Glutamatergic neuron (in vitro differentiated cells): ENCODE data around the gene PRKAA1. TPM values are rescaled to one million over a fixed set of nuclear protein-coding genes. Genes with fewer than 3 reads are reported as not detected.
"Not testable (repeated sequence)": the region's sequence is repeated elsewhere in the genome, so short reads cannot be mapped to it uniquely, and the experiment has no call there.

Source experiments
- DNase-seq: peaks from one replicate; pipeline ENCODE4 v3.0.0; 2022
- H3K27ac Mint-ChIP-seq: one replicate; pipeline ENCODE4 v1.8.0; 2020; ENCODE audit warnings: mild to moderate bottlenecking, mixed read lengths, inconsistent platforms; ENCODE audit not compliant: unreplicated experiment
- H3K27me3 Mint-ChIP-seq: one replicate; pipeline ENCODE4 v1.8.0; 2020; ENCODE audit warnings: mild to moderate bottlenecking, moderate library complexity, mixed read lengths, inconsistent platforms; ENCODE audit not compliant: unreplicated experiment
- H3K36me3 Mint-ChIP-seq: one replicate; pipeline ENCODE4 v1.8.0; 2020; ENCODE audit warnings: mild to moderate bottlenecking, mixed read lengths, inconsistent platforms; ENCODE audit not compliant: unreplicated experiment
- H3K4me1 Mint-ChIP-seq: one replicate; pipeline ENCODE4 v1.8.0; 2020; ENCODE audit warnings: mild to moderate bottlenecking, low read depth, mixed read lengths, inconsistent platforms; ENCODE audit not compliant: unreplicated experiment
- H3K4me3 Mint-ChIP-seq: one replicate; pipeline ENCODE4 v1.8.0; 2020; ENCODE audit warnings: mild to moderate bottlenecking, mixed read lengths, inconsistent platforms; ENCODE audit not compliant: unreplicated experiment
- H3K9me3 Mint-ChIP-seq: one replicate; pipeline ENCODE4 v1.8.0; 2020; ENCODE audit warnings: mild to moderate bottlenecking, moderate library complexity, mixed read lengths, inconsistent platforms; ENCODE audit not compliant: unreplicated experiment
- total RNA-seq: library from RNA; stranded (reverse); fragmentation: NEBNext Ultra II Directional; extraction: Animal tissue kit (Norgen Biotek cat#: 25700); gene quantifications from one replicate; pipeline ENCODE4 v1.2.1, GENCODE V29; 2021; ENCODE audit not compliant: unreplicated experiment
- TF ChIP-seq, protein P1 (sequence below): fragments of 200-600 bp; sonication (generic); IDR thresholded peaks from one replicate; pipeline ENCODE4 v1.5.0; 2021; ENCODE audit not compliant: partially characterized antibody, unreplicated experiment

Gene PRKAA1
- total RNA-seq, 1 donor from 2014 or later, result 49.0 TPM

DNA sequence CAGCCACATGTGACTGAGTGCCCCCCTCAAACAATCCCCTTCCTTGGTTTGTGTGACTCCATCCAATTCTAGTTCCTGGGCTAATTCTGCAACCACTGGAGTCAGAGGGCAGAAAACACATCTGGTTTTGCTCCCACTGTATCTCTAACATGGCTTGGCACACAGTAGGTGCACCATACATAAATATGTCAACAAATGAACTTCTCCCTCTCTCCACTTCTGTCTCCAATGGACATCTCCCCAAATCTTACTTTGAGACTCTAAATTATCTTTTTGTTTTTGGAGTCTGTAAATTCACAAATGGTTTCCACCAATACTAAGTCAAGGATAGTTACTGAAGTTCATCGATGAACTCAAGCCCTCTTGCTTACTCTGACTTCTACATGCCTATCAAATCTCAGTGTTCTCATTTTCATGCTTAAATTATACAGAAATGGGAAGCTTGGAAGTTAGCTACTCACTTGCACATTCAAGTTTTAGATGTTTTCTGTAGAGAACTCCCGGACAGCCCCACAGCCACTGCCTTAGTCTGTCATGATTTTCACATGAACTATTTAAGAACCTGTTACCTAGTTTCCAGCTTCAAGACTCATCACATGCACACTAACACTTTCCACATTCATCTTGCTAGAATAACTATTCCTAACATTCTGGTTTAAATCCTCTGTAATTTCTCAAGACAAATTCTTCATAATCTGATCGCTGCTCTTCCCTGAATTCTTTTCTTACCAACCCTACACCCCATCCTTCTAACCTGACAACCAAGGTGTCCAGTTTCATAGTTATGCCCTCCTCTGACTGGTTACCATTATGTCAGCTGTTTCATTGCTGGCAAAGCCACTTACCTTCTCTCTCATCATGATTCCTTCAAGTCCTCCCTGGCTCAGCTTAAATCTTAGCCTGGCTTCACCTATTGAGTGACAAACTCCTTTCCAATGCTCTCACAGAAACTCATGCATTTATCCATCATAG lies 30.8 kb upstream of the PRKAA1 start:
- TF ChIP-seq, protein P1, sequence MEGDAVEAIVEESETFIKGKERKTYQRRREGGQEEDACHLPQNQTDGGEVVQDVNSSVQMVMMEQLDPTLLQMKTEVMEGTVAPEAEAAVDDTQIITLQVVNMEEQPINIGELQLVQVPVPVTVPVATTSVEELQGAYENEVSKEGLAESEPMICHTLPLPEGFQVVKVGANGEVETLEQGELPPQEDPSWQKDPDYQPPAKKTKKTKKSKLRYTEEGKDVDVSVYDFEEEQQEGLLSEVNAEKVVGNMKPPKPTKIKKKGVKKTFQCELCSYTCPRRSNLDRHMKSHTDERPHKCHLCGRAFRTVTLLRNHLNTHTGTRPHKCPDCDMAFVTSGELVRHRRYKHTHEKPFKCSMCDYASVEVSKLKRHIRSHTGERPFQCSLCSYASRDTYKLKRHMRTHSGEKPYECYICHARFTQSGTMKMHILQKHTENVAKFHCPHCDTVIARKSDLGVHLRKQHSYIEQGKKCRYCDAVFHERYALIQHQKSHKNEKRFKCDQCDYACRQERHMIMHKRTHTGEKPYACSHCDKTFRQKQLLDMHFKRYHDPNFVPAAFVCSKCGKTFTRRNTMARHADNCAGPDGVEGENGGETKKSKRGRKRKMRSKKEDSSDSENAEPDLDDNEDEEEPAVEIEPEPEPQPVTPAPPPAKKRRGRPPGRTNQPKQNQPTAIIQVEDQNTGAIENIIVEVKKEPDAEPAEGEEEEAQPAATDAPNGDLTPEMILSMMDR, result no peak

DNA sequence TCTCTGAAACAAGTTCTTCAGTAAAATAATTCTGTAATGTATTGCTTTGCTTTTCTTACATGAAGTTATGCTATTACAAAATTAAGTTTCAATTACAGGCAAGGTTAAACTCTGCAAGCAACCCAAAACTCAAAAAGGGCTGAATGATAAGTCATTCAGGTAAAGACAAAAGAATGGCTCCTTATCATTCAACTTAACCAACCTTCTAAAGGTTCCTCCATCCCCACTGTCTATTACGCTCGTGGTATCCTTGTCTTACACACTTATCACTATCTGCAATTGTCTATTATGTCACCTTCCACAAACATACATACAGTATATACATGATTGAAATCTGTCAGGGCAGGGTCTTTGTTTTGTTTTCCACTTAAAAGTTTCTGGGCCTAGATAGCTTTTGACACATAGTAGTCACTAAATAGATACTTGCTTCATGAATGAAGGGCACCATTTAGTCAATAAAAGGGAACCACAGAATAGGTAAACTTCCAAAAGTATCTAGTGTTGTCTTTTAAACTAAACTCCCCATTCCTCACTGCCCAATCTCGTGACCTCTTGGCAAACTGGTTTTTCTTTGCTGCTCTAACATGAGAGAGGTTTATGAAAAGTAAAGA lies 30.0 kb upstream of the PRKAA1 start:
- peaks cover 3% of the 10 kb centered on the region for H3K4me1 Mint-ChIP-seq
- TF ChIP-seq, protein P1, result no peak
- H3K36me3 Mint-ChIP-seq, result no peaks in the 10 kb centered on the region
- no peak overlapping the region for H3K27ac Mint-ChIP-seq
- DNase-seq, result no peak
- no peaks in the 10 kb centered on the region for H3K9me3 Mint-ChIP-seq
- H3K27me3 Mint-ChIP-seq, result peaks cover 2% of the 10 kb centered on the region
- no peak overlapping the region for H3K4me3 Mint-ChIP-seq

More for the DNA sequence above, 30.8 kb upstream of the PRKAA1 start:
- H3K4me3 Mint-ChIP-seq, result no peak overlapping the region
- H3K9me3 Mint-ChIP-seq, result no peaks in the 10 kb centered on the region
- peaks cover 7% of the 10 kb centered on the region for H3K4me1 Mint-ChIP-seq
- no peak for DNase-seq
- peaks cover 2% of the 10 kb centered on the region for H3K27me3 Mint-ChIP-seq
- H3K27ac Mint-ChIP-seq, result peak overlapping the region; percentile 40
- H3K36me3 Mint-ChIP-seq, result no peaks in the 10 kb centered on the region

DNA sequence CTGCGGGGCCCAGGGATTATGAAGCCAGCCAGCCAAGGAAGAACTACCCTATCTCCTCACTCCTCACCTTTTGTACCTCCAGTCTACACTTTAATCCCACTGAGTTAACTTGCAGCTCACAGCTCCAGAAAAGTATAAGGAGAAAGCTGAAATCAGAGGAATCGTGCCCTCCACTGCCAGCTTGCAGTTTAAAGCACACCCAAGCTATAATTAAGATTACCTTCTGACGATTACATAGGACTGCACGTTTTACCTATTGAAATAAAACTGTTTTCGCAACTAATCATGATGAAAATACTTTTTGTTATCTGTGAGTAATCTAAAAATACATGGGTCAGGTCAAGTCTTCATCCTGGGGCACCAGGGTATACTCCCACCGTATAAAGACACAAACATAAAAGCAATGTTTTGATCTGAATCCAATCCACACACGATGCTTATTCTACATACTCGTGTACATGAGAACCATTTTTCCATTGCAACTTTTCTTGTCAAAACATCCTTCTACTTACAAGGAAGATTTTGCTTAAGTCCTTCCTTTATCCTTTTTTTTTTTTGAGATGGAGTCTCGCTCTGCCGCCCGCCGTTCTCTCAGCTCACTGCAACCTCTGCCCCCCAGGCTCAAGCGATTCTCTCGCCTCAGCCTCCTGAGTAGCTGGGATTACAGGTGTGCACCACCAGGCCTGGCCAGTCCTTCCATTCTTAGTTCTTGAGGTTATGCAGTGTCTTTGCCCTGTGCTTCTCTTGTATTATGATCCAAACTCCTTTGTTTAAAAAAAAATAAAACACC lies 29.2 kb upstream of the PRKAA1 start:
- TF ChIP-seq, protein P1, result no peak
- H3K27me3 Mint-ChIP-seq, result peaks cover 2% of the 10 kb centered on the region
- H3K4me3 Mint-ChIP-seq, result no peak overlapping the region
- H3K27ac Mint-ChIP-seq, result no peak overlapping the region
- no peaks in the 10 kb centered on the region for H3K9me3 Mint-ChIP-seq
- no peak for DNase-seq
- no peaks in the 10 kb centered on the region for H3K36me3 Mint-ChIP-seq
- peaks cover 1% of the 10 kb centered on the region for H3K4me1 Mint-ChIP-seq

DNA sequence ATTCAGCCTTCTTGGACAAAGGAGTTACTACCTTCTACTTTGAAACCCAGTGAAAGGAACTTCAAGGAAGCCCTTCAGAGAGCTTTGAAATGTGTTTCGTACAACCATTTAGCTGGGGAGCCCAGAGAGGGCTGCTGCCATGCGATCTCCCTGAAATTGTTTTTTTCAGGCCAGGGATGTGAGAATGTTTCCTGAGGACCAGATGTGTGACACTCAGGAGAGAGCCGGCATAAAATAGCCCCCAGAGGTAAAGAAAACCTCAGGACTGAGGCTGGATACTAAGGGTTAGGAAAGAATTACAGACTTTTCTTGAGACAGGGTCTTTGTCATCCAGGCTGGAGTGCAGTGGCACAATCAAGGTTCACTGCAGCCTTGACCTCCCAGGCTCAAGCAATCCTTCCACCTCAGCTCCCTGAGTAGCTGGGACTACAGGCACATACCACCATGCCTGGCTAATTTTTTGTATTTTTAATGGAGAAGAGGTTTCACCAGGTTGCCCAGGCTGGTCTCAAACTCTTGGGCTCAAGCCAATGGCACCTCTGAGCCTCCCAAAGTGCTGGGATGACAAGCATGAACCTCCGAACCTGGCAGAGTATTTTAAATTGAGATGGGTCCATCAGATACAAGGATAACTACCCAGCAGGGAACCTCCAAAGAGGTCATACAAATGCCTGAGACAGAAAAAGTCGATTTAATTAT lies 28.5 kb upstream of the PRKAA1 start:
- Mint-ChIP-seq H3K4me1 (peaks cover 1% of the 10 kb centered on the region), H3K9me3 (no peaks in the 10 kb centered on the region), H3K36me3 (no peaks in the 10 kb centered on the region), H3K27ac (no peak overlapping the region), H3K27me3 (peaks cover 2% of the 10 kb centered on the region), H3K4me3 (no peak overlapping the region)
- DNase-seq, result no peak
- TF ChIP-seq, protein P1, result no peak

DNA sequence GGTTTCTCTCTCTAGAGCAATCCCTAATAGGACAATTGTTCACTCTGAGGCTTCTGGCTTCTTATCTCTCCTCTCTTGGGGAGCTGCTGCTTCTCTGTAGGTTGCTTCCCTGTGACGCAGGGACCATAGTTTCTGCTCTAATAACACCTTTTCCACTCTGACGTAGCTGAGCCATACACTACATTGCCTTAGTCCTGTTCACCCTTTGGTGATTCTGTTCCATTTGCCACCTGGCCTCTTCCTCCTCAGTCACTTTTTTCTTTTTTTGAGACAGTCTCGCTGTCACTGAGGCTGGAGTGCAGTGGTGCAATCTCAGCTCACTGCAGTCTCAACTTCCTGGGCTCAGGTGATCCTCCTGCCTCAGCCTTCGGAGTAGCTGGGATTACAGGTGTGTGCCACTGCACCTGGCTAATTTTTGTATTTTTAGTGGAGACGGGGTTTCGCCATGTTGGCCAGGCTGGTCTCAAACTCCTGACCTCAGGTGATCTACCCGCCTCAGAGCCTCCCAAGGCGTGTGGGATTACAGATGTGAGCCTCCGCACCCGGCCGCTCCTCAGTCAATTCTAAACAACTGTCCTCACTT lies 27.4 kb upstream of the PRKAA1 start:
- not testable (repeated sequence) for H3K9me3 Mint-ChIP-seq, H3K27me3 Mint-ChIP-seq, H3K4me3 Mint-ChIP-seq, H3K27ac Mint-ChIP-seq, H3K36me3 Mint-ChIP-seq, H3K4me1 Mint-ChIP-seq, DNase-seq
